K562 (cell line): ENCODE data around the gene COA7. TPM values are rescaled to one million over a fixed set of nuclear protein-coding genes. Genes with fewer than 3 reads are reported as not detected.

ENCODE experiments used
- CBX3 ChIP-seq, 2 experiments: IDR thresholded peaks; 1 replicate in 1 of 2; 2 replicates in 1 of 2; pipeline ENCODE4 v1.6.1; 2012; ENCODE audit warnings: inconsistent platforms in 2 of 2, low read length in 2 of 2, borderline replicate concordance in 1 of 2, control low read depth in 1 of 2
- ELF1 ChIP-seq: fragments of 200-800 bp; sonication (Bioruptor generic); IDR thresholded peaks from 2 replicates; pipeline ENCODE4 v1.6.1; 2016; ENCODE audit warnings: missing genetic modification characterization, missing compliant biosample characterization
- HDAC2 ChIP-seq: fragments of 450-650 bp; IDR thresholded peaks from 2 replicates; pipeline ENCODE4 v1.6.1; 2016; ENCODE audit warnings: mild to moderate bottlenecking
- HDAC6 ChIP-seq: IDR thresholded peaks from 2 replicates; pipeline ENCODE4 v1.6.1; 2012; ENCODE audit warnings: low read depth, mild to moderate bottlenecking, control low read depth, inconsistent platforms, low read length, moderate library complexity
- KDM1A ChIP-seq, 2 experiments: fragments of 450-650 bp; IDR thresholded peaks; 2 replicates each; pipeline ENCODE4 v1.6.1; 2016; ENCODE audit warnings: mild to moderate bottlenecking in 2 of 2
- POLR2A ChIP-seq: fragments of 450-650 bp; conservative IDR thresholded peaks from 2 replicates; pipeline ENCODE4 v1.6.1; 2016
- RBM17 ChIP-seq: fragments of 200-400 bp; formaldehyde crosslinking; IDR thresholded peaks from 2 replicates; pipeline ENCODE4 v1.6.1; 2017; ENCODE audit warnings: low read depth, mild to moderate bottlenecking, low read length, borderline replicate concordance
- RBM25 ChIP-seq: fragments of 200-400 bp; formaldehyde crosslinking; IDR thresholded peaks from 2 replicates; pipeline ENCODE4 v1.6.1; 2018; ENCODE audit warnings: low read length, low read depth, moderate library complexity; ENCODE audit not compliant: severe bottlenecking
- SMARCA5 ChIP-seq: fragments of 450-650 bp; IDR thresholded peaks from 2 replicates; pipeline ENCODE4 v1.6.1; 2016
- TCFL5 ChIP-seq: fragments of 250-450 bp; sonication (Bioruptor Pico); conservative IDR thresholded peaks from 2 replicates; pipeline ENCODE4 v1.6.1; 2021; ENCODE audit warnings: mild to moderate bottlenecking, moderate library complexity, matching md5 sums
- TSHZ1 ChIP-seq: fragments of 250-450 bp; sonication (Bioruptor Pico); IDR thresholded peaks from 2 replicates; pipeline ENCODE4 v1.4.0; 2020; ENCODE audit warnings: mild to moderate bottlenecking, moderate library complexity
- ZKSCAN3 ChIP-seq: fragments of 250-450 bp; sonication (Bioruptor Pico); IDR thresholded peaks from 2 replicates; pipeline ENCODE4 v1.4.0; 2020
- ZNF395 ChIP-seq: fragments of 200-800 bp; sonication (Bioruptor generic); IDR thresholded peaks from 2 replicates; pipeline ENCODE4 v1.6.1; 2017; ENCODE audit warnings: missing genetic modification characterization, missing compliant biosample characterization
- ZNF57 ChIP-seq: fragments of 450-650 bp; formaldehyde crosslinking; IDR thresholded peaks from 2 replicates; pipeline ENCODE4 v1.4.0; 2020; ENCODE audit warnings: mild to moderate bottlenecking, moderate library complexity
- polyA plus RNA-seq, 8 experiments: library from polyadenylated mRNA; depleted of rRNA in 4 of 8; stranded (reverse) in 5 of 8; unstranded in 3 of 8; fragments of >200 nt; fragmentation: Nextera tagmentation in 2 of 8; fragmentation: Illumina TruSeq in 1 of 8; extraction: Ambion mirVana in 2 of 8; extraction: Trizol in 1 of 8; gene quantifications; 2 replicates each; pipeline versions ENCODE4 v1.2.1 to v1.2.3, GENCODE V29; 2011 to 2014; ENCODE audit warnings: inconsistent platforms in 1 of 8, missing spikeins in 1 of 8
- total RNA-seq, 7 experiments: library from RNA; depleted of rRNA in 6 of 7; stranded (reverse); fragments of >200 nt in 6 of 7; fragmentation: Illumina TruSeq in 2 of 7; extraction: Trizol in 2 of 7; gene quantifications; 2 replicates each; pipeline versions ENCODE4 v1.2.1 to v1.2.3, GENCODE V29; 2011 to 2021; ENCODE audit warnings: low replicate concordance in 1 of 7
- TF ChIP-seq, protein P1 (sequence below): fragments of 250-450 bp; sonication (Bioruptor Pico); IDR thresholded peaks from 2 replicates; pipeline ENCODE4 v1.6.1; 2021; ENCODE audit warnings: mild to moderate bottlenecking
- TF ChIP-seq, protein P2 (sequence below): IDR thresholded peaks from 2 replicates; pipeline ENCODE4 v1.6.1; 2012; ENCODE audit warnings: low read depth, low read length, improper control_type of control experiment, borderline replicate concordance

COA7 gene
- total and polyA plus RNA-seq, 9 of the 15 experiments (the other 6 are each of a cell fraction or from before 2014, with no cell fraction given): 19.4 to 82.8 (median 51.0) TPM

GRCh38 chr1:52673513-52673912 is 24.6 kb downstream of the COA7 start (continued):
- TF ChIP-seq TSHZ1 (CRISPR knock-in tag) (no peak), RBM25 (peak; percentile 98), HDAC6 (no peak), HDAC2 (peak; percentile 76), KDM1A (IDR thresholded peaks at IDR 0.05) (peak; percentile 67 to 83), TCFL5 (CRISPR knock-in tag) (no peak), CBX3 (IDR thresholded peaks at IDR 0.05; ENCODE audit: borderline replicate concordance in 1 of 2, low read length in 2 of 2) (peak in 1 of 2 experiments; percentile 62; a peak in 1 of 3 replicates), ZNF57 (CRISPR knock-in tag) (no peak), RBM17 (no peak), ELF1 (no peak), ZNF395 (CRISPR knock-in tag) (no peak), ZKSCAN3 (CRISPR knock-in tag) (no peak), SMARCA5 (peak; percentile 87), POLR2A (no peak)
- TF ChIP-seq, protein P1, sequence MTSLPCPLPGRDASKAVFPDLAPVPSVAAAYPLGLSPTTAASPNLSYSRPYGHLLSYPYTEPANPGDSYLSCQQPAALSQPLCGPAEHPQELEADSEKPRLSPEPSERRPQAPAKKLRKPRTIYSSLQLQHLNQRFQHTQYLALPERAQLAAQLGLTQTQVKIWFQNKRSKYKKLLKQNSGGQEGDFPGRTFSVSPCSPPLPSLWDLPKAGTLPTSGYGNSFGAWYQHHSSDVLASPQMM (CRISPR knock-in tag): no peak
- TF ChIP-seq, protein P2, sequence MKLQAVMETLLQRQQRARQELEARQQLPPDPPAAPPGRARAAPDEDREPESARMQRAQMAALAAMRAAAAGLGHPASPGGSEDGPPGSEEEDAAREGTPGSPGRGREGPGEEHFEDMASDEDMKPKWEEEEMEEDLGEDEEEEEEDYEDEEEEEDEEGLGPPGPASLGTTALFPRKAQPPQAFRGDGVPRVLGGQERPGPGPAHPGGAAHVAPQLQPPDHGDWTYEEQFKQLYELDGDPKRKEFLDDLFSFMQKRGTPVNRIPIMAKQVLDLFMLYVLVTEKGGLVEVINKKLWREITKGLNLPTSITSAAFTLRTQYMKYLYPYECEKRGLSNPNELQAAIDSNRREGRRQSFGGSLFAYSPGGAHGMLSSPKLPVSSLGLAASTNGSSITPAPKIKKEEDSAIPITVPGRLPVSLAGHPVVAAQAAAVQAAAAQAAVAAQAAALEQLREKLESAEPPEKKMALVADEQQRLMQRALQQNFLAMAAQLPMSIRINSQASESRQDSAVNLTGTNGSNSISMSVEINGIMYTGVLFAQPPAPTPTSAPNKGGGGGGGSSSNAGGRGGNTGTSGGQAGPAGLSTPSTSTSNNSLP: no peak
